Measurements from ENCODE around the gene BTNL9.

- TF ChIP-seq CTCF (IDR thresholded peaks at IDR 0.05; ENCODE audit: poor library complexity) (no peak), EZH2phosphoT487 (IDR thresholded peaks at IDR 0.05; ENCODE audit: low read depth, severe bottlenecking, unreplicated experiment) (no peak)
Measured at GRCh38 chr5:181020688-181021087, 19.4 kb upstream of the BTNL9 start.

Data from hepatocyte (in vitro differentiated cells).